IPS-NIHi11 (cell line): ENCODE results near the gene ZFTA.

Experiments used
- DNase-seq: peaks from one replicate; pipeline ENCODE4 v3.0.0; 2012; ENCODE audit warnings: mixed read lengths, low spot score

Gene ZFTA

DNA sequence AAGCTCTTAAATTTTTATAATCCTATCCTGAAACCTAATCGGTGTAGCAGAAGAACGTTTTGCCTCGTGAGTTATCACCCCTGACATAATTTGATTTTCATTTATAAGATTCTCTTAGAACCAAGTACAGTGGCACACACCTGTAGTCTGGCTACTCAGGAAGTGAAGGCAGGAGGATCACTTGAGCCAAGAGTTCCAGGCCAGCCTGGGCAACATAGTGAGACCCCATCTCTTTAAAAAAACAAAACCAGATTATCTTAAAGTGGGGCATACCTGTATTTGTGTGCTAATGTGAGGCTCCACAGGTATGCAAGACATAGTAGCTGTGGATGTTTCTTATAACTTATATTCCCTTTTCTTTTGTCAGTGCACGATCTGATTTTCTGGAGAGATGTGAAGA lies 19.0 kb downstream of the ZFTA start:
- DNase-seq = no peak

GRCh38 chr11:63747011-63747410 lies 21.6 kb downstream of the ZFTA start:
- DNase-seq = no peak

DNA sequence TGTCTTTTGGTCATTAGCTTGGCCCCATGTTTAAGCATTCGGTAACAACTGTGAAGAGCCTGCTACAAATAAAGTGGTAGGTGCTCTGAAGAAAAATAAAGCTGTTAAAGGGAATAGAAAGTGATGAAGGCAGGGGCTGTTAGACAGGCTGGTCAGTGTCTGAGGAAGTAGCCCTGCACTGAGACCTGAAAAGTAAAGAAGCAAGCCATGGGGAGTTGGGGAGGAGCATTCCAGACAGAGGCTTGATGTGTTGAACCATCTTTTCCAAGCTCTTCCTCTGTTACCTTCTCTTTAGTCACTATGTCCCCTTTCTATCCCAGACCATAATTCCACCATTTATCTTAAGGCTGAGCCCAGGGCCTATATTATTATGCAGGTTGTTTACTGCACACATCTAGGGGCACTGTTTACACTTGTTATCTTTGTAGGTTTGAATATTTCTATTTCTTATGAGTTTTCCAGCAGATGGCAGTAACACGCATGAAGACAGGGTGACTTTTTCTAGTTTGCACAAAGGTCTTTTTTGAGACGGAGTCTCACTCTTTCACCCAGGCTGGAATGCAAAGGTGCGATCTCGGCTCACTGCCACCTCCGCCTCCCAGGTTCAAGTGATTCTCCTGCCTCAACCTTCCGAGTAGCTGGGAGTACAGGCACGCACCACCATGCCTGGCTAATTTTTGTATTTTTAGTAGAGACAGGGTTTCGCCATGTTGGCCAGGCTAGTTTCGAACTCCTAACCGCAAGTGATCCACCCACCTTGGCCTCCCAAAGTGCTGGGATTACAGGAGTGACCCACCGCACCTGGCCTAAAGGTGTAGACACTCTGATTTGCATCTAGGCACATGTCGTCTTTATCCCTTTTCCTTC lies 23.0 kb downstream of the ZFTA start:
- peak; percentile 10 for DNase-seq

GRCh38 chr11:63738720-63739360 lies 29.7 kb downstream of the ZFTA start:
- DNase-seq = peak; percentile 69

DNA sequence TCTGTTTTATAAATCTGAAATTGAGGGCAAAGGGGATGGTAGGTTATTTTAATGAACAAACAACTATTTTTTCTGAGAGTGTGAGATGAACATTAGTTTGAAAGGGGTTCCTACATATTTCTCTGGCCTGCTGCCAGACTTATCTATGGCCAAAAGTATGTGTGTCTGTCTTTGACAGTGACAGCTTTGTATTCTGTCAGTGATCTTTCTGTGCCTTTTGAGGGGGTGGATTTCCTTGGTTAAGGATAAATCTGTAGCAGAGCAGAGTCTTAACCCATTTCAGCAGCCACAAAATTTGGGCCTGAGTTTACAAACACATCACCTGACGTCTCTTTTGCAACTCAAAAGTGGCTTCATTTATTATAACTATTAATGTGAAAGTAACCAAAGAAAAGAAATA lies 30.9 kb downstream of the ZFTA start:
- DNase-seq = no peak

- no peak for DNase-seq
Observed at GRCh38 chr11:63736864-63737263, 31.7 kb downstream of the ZFTA start.

DNA sequence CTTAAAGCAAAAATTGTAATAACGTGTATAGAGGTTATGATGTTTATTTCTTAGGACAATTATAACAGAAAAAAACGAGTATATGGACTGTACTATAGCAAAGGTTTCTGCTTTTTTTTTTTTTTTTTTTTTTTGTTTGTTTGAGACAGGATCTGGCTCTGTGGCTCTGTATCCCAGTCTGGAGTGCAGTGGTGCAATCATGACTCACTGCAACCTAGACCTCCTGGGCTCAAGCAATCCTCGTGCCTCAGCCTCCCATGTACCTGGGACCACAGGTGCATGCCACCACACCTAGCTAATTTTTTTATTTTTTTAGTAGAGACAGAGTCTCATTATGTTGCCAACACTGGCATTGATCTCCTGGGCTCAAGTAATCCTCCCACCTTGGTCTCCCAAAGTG lies 39.2 kb downstream of the ZFTA start:
- DNase-seq = no peak

DNA sequence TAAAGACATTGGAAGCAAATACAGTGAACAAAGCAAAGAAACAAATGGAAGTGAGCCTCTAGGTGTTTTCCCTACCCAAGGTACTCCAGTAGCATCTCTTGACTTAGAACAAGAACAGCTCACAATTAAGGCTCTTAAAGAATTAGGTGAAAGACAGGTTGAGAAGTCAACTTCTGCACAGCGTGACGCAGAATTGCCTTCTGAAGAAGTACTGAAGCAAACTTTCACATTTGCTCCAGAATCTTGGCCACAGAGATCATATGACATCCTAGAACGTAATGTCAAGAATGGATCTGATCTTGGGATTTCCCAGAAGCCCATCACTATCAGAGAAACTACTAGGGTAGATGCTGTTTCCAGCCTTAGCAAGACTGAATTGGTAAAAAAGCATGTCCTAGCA lies 48.0 kb downstream of the ZFTA start:
- no peak for DNase-seq

- no peak for DNase-seq
Observed at GRCh38 chr11:63719987-63720386, 48.6 kb downstream of the ZFTA start.

- DNase-seq = no peak
Observed at GRCh38 chr11:63719001-63719400, 49.6 kb downstream of the ZFTA start.
